Measurements from ENCODE around the gene RGS14. TPM values are rescaled to one million over a fixed set of nuclear protein-coding genes. Genes with fewer than 3 reads are reported as not detected.
A peak's percentile ranks its signal among the peaks of the same experiment; 100 is the strongest.

Gene RGS14
- total RNA-seq, 4 donors from 2014 or later, result 16.5 to 49.6 (median 24.4) TPM

DNA sequence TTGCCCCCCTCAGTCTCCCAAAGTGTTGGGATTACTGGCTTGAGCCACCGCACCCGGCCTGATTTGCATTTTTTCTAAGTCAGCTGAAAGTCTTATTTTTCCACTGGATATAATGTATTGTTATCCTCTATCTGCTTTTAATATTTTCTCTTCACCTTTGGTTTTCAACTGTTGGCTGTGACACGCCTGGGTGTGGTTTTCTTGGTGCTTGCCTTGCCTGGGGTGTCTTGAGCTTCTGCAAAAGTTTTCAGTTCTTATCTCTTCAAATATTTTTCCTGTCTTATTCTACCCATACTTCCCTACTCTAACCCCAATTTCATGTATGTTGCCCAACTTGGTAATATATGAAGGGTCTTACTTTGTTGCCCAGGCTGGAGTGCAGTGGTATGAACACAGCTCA is 41.7 kb upstream of the RGS14 start:
- intact Hi-C loops (cut with DNase I; ENCODE audit: low total_unique reads), result loop anchor here (10.0 kb wide), 1 partner anchor 139 kb away; no protein-coding TSS in a partner anchor
- TF ChIP-seq EP300 (IDR thresholded peaks at IDR 0.05; ENCODE audit: low read depth), result no peak
- no peak for TF ChIP-seq POLR2A (IDR thresholded peaks at IDR 0.05)
- no peak for TF ChIP-seq POLR2AphosphoS5 (IDR thresholded peaks at IDR 0.05)
- TF ChIP-seq, protein P1, sequence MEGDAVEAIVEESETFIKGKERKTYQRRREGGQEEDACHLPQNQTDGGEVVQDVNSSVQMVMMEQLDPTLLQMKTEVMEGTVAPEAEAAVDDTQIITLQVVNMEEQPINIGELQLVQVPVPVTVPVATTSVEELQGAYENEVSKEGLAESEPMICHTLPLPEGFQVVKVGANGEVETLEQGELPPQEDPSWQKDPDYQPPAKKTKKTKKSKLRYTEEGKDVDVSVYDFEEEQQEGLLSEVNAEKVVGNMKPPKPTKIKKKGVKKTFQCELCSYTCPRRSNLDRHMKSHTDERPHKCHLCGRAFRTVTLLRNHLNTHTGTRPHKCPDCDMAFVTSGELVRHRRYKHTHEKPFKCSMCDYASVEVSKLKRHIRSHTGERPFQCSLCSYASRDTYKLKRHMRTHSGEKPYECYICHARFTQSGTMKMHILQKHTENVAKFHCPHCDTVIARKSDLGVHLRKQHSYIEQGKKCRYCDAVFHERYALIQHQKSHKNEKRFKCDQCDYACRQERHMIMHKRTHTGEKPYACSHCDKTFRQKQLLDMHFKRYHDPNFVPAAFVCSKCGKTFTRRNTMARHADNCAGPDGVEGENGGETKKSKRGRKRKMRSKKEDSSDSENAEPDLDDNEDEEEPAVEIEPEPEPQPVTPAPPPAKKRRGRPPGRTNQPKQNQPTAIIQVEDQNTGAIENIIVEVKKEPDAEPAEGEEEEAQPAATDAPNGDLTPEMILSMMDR (IDR thresholded peaks at IDR 0.05), result no peak
- 66 to 91% methylated on average over 3 of the region's 3 CpGs for WGBS, 2 donors (ENCODE audit: low coverage in 1 of 2)
- Histone ChIP-seq H3K27ac (no peak overlapping the region), H3K4me1 (peaks cover 13 to 19% (median 17%) of the 10 kb centered on the region in 4 donors), H3K27me3 (no peaks in the 10 kb centered on the region), H3K36me3 (no peaks in the 10 kb centered on the region), H3K4me3 (no peak overlapping the region), H3K9me3 (no peaks in the 10 kb centered on the region)
- DNase-seq, result no peak
- in situ Hi-C loops (cut with MboI; ENCODE audit: low pct_ligation_motif_present in 1 of 4, low pct_unique_long_range_greater_than_20kb in 1 of 4, low sequenced_read_pairs in 3 of 4), result loop anchor here in 1 of 4 donors (25.0 kb wide), 1 partner anchor 146 kb away; the partner anchor contains the start of gene DBN1

- intact Hi-C loops (cut with DNase I; ENCODE audit: low total_unique reads), result loop anchor here (10.0 kb wide), 1 partner anchor 137 kb away; no protein-coding TSS in a partner anchor
- Histone ChIP-seq H3K4me3 (no peak overlapping the region), H3K27me3 (no peaks in the 10 kb centered on the region), H3K36me3 (no peaks in the 10 kb centered on the region), H3K9me3 (no peaks in the 10 kb centered on the region), H3K4me1 (peaks cover 0 to 2% (median under 1%) of the 10 kb centered on the region in 4 donors), H3K27ac (no peak overlapping the region)
- in situ Hi-C loops (cut with MboI; ENCODE audit: low pct_ligation_motif_present in 1 of 4, low pct_unique_long_range_greater_than_20kb in 1 of 4, low sequenced_read_pairs in 3 of 4), result loop anchor here in 1 of 4 donors (25.0 kb wide), 1 partner anchor 144 kb away; the partner anchor contains the start of gene DBN1
- 35 to 69% methylated on average over 3 to 7 of the region's 7 CpGs for WGBS, 2 donors (ENCODE audit: low coverage in 1 of 2)
- DNase-seq, result peak; percentile 84
- TF ChIP-seq POLR2A (IDR thresholded peaks at IDR 0.05), result no peak
- no peak for TF ChIP-seq EP300 (IDR thresholded peaks at IDR 0.05; ENCODE audit: low read depth)
- TF ChIP-seq, protein P1 (IDR thresholded peaks at IDR 0.05), result peak; percentile 83 to 89 (median 87)
- no peak for TF ChIP-seq POLR2AphosphoS5 (IDR thresholded peaks at IDR 0.05)
Observed at GRCh38 chr5:177317959-177318377, 39.8 kb upstream of the RGS14 start.

DNA sequence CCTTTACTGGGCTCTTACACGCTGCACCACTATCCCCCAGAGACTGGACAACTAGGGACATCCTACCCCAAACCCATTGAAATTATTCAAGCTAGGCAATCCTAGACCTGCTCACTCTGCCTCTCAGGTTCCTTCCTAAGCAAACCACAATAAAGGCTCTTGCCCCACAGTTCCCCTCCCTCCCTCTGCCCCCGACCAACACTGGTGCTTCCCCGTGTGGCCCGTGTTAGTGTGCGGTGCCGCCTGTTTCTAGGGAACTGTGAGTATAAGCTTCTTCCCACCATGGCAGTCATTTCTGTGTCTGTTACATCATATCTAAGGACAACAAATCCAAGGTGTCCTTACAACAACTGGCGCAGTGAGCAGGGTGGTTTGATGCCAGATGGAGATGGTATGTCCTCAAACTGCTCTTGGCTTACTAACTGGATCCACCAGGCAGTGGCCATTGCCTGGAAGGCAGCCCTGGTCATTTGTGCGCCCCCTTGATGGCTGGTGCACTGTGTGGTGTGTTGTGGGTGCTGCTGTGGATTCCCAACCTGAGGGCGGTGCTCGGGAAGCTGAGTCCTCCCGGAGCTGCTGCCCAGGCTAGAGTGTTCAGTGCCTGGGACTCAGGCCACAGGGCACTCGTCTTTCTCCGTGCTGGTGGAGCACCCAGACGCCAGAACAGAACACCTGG is 37.7 kb upstream of the RGS14 start:
- no peak overlapping the region for H3K4me3 ChIP-seq
- TF ChIP-seq POLR2A (IDR thresholded peaks at IDR 0.05) (no peak), EP300 (IDR thresholded peaks at IDR 0.05; ENCODE audit: low read depth) (no peak), POLR2AphosphoS5 (IDR thresholded peaks at IDR 0.05) (no peak)
- TF ChIP-seq, protein P1 (IDR thresholded peaks at IDR 0.05), result no peak
- intact Hi-C loops (cut with DNase I; ENCODE audit: low total_unique reads), result loop anchor here (10.0 kb wide), 1 partner anchor 135 kb away; no protein-coding TSS in a partner anchor
- in situ Hi-C loops (cut with MboI; ENCODE audit: low pct_ligation_motif_present in 1 of 4, low pct_unique_long_range_greater_than_20kb in 1 of 4, low sequenced_read_pairs in 3 of 4), result loop anchor here in 1 of 4 donors (25.0 kb wide), 1 partner anchor 142 kb away; the partner anchor contains the start of gene DBN1
- H3K27me3 ChIP-seq, result no peaks in the 10 kb centered on the region
- H3K4me1 ChIP-seq, result peaks cover 0 to 1% (median under 1%) of the 10 kb centered on the region in 4 donors
- H3K9me3 ChIP-seq, result no peaks in the 10 kb centered on the region
- no peak overlapping the region for H3K27ac ChIP-seq
- WGBS, 2 donors (ENCODE audit: low coverage in 1 of 2), result 93% methylated on average over 14 of the region's 14 CpGs; no CpG with 5 or more reads in 1 of the 2 donors
- no peak for DNase-seq
- H3K36me3 ChIP-seq, result no peaks in the 10 kb centered on the region

GRCh38 chr5:177320879-177321278 is 36.8 kb upstream of the RGS14 start:
- in situ Hi-C loops (cut with MboI; ENCODE audit: low pct_ligation_motif_present in 1 of 4, low pct_unique_long_range_greater_than_20kb in 1 of 4, low sequenced_read_pairs in 3 of 4) (loop anchor here in 1 of 4 donors (25.0 kb wide), 1 partner anchor 141 kb away; the partner anchor contains the start of gene DBN1), intact Hi-C loops (cut with DNase I; ENCODE audit: low total_unique reads) (no loop called here)
- no peaks in the 10 kb centered on the region for H3K9me3 ChIP-seq
- TF ChIP-seq POLR2A (IDR thresholded peaks at IDR 0.05), result no peak
- TF ChIP-seq, protein P1 (IDR thresholded peaks at IDR 0.05), result no peak
- no peaks in the 10 kb centered on the region for H3K27me3 ChIP-seq
- 85% methylated on average over 7 of the region's 7 CpGs; no CpG with 5 or more reads in 1 of the 2 donors for WGBS, 2 donors (ENCODE audit: low coverage in 1 of 2)
- H3K4me1 ChIP-seq, result peaks cover 0 to 9% (median 4%) of the 10 kb centered on the region in 4 donors
- DNase-seq, result no peak
- no peak overlapping the region for H3K4me3 ChIP-seq
- no peaks in the 10 kb centered on the region for H3K36me3 ChIP-seq
- no peak overlapping the region for H3K27ac ChIP-seq
